GM23338 (cell line): ENCODE measurements around the gene ADAT3.

Experiments used
- JUNB ChIP-seq: IDR thresholded peaks from one replicate; pipeline ENCODE4 v1.6.1; 2016; ENCODE audit warnings: antibody characterized with exemption; ENCODE audit not compliant: unreplicated experiment
- POLR2AphosphoS5 ChIP-seq: IDR thresholded peaks from 2 replicates; pipeline ENCODE4 v1.6.1; 2016; ENCODE audit warnings: antibody characterized with exemption, low read depth
- TF ChIP-seq, protein P1 (sequence below), 2 experiments: fragments of 200-600 bp in 1 of 2; sonication (generic) in 1 of 2; conservative IDR thresholded peaks; 2 replicates each; pipeline versions ENCODE4 v1.5.1 to v1.6.1; 2016 to 2017; ENCODE audit warnings: antibody characterized with exemption in 2 of 2, low read depth in 2 of 2, mild to moderate bottlenecking in 2 of 2, moderate library complexity in 1 of 2

DNA sequence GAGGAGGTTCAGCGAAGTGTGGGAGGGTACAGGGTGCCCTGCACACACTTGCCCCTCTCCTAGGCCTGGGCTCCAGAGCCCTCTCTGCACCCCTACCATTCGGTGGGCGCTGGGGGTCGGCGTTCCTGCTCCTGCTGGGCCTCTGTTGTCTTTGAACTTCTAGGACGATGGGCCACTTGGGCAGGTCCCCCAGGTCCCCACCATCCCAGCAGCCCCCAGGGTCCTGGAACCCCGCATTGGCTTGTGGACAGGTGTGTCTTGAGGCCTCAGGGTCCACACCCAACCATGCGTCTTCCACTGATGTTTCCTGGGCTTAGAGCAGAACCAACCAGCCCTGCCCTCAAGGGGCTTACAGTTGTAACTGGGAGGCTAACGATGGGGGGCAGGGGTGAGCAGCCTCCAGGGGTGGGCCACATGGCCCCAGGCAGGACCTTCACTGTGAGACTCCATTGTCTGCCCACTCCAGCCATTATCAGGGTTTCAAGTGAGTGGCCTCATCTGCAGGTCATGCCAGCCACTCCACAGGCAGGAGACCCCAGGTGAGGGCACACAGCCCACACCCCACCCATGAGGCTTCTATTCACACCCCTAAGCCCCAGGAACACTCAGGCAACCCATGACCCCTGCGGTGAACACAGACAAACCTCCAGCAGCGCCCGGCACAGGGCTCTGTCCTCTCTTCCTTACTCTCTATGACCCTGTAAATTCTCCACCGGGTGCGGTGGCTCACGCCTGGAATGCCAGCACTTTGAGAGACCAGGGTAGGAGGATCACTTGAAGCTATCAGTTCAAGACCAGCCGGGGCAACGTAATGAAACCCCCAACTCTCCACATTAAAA lies 39.8 kb upstream of the ADAT3 start:
- TF ChIP-seq JUNB (no peak), POLR2AphosphoS5 (no peak)
- TF ChIP-seq, protein P1, sequence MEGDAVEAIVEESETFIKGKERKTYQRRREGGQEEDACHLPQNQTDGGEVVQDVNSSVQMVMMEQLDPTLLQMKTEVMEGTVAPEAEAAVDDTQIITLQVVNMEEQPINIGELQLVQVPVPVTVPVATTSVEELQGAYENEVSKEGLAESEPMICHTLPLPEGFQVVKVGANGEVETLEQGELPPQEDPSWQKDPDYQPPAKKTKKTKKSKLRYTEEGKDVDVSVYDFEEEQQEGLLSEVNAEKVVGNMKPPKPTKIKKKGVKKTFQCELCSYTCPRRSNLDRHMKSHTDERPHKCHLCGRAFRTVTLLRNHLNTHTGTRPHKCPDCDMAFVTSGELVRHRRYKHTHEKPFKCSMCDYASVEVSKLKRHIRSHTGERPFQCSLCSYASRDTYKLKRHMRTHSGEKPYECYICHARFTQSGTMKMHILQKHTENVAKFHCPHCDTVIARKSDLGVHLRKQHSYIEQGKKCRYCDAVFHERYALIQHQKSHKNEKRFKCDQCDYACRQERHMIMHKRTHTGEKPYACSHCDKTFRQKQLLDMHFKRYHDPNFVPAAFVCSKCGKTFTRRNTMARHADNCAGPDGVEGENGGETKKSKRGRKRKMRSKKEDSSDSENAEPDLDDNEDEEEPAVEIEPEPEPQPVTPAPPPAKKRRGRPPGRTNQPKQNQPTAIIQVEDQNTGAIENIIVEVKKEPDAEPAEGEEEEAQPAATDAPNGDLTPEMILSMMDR (conservative IDR thresholded peaks at IDR 0.05; ENCODE audit: low read depth in 2 of 2), result no peak
